Heart left ventricle (tissue), 16 donors: Measurements from ENCODE around the gene ZNF212. TPM values are rescaled to one million over a fixed set of nuclear protein-coding genes. Genes with fewer than 3 reads are reported as not detected.
A peak's percentile ranks its signal among the peaks of the same experiment; 100 is the strongest.

Source experiments
- ATAC-seq, 4 donors: fragments of 200-7000 bp; cut with Tn5 transposase; one replicate each; pipeline ENCODE4 v1.9.1; 2020 to 2022; ENCODE audit warnings: moderate library complexity in 4 of 4, mild to moderate bottlenecking in 3 of 4, moderate number of reproducible peaks in 1 of 4
- DNase-seq, 5 donors: peaks; one replicate each; pipeline ENCODE4 v3.0.0-alpha.2; 2020
- H3K27ac ChIP-seq, 12 donors: fragments of 200-600 bp; sonication (generic) in 4 of 12; one replicate each; pipeline versions ENCODE4 v1.5.0 to v1.8.0; 2016 to 2022; ENCODE audit warnings: mild to moderate bottlenecking in 2 of 12
- H3K27me3 ChIP-seq, 9 donors: fragments of 200-600 bp; sonication (generic) in 2 of 9; one replicate each; pipeline versions ENCODE4 v1.5.1 to v1.8.0; 2016 to 2022; ENCODE audit warnings: mild to moderate bottlenecking in 3 of 9
- H3K36me3 ChIP-seq, 9 donors: fragments of 200-600 bp; sonication (generic) in 2 of 9; one replicate each; pipeline versions ENCODE4 v1.5.0 to v1.8.0; 2018 to 2022; ENCODE audit warnings: mild to moderate bottlenecking in 2 of 9
- H3K4me1 ChIP-seq, 12 donors: fragments of 200-600 bp; sonication (generic) in 4 of 12; one replicate each; pipeline versions ENCODE4 v1.5.0 to v1.8.0; 2016 to 2022; ENCODE audit warnings: mild to moderate bottlenecking in 3 of 12
- H3K4me3 ChIP-seq, 12 donors: fragments of 200-600 bp; sonication (generic) in 4 of 12; one replicate each; pipeline versions ENCODE4 v1.5.0 to v1.8.0; 2017 to 2022; ENCODE audit warnings: mild to moderate bottlenecking in 9 of 12, moderate library complexity in 4 of 12
- H3K9me3 ChIP-seq, 12 donors: fragments of 200-600 bp; sonication (generic) in 4 of 12; one replicate each; pipeline versions ENCODE4 v1.5.0 to v1.8.0; 2016 to 2022; ENCODE audit warnings: mild to moderate bottlenecking in 1 of 12
- CTCF ChIP-seq, 12 donors: fragments of 200-600 bp; sonication (generic) in 4 of 12; IDR thresholded peaks; one replicate each; pipeline versions ENCODE4 v1.5.0 to v1.8.0; 2018 to 2022; ENCODE audit warnings: antibody characterized with exemption in 12 of 12, mild to moderate bottlenecking in 5 of 12
- POLR2A ChIP-seq, 2 donors: fragments of 450-650 bp; IDR thresholded peaks; one replicate each; pipeline ENCODE4 v1.6.1; 2017; ENCODE audit warnings: antibody characterized with exemption in 2 of 2, mild to moderate bottlenecking in 2 of 2, moderate library complexity in 2 of 2
- WGBS, 4 donors: extraction: QIAGEN DNeasy Blood & Tissue Kit in 2 of 4; methylation state at CpG; one replicate each; pipeline versions ENCODE4 v1.1.5 to v1.1.7; 2013 to 2018; 5-methylcytosine and 5-hydroxymethylcytosine counted together
- intact Hi-C, 10 donors: fragments of 100-400 bp; cut with DNase I; formaldehyde crosslinking; loops; one replicate each; pipeline versions ENCODE4 v1.11.1 to v1.14.2; 2022
- polyA plus RNA-seq, 2 donors: library from polyadenylated mRNA; stranded (reverse); fragments of 200-250 nt; gene quantifications; one replicate each; pipeline ENCODE4 v1.2.3, GENCODE V29; 2013
- total RNA-seq, 9 donors: library from RNA; depleted of rRNA in 2 of 9; stranded (reverse); fragments of >200 nt in 2 of 9; fragmentation: NEBNext Ultra II Directional in 3 of 9; extraction: Animal tissue kit (Norgen Biotek cat#: 25700) in 3 of 9; gene quantifications; one replicate each; pipeline versions ENCODE4 v1.1.0 to v1.2.4, GENCODE V29; 2016 to 2023
- donor health status: ischemic (EF 13 %, LVEDD 7.1; RV severe dilation, severe dysfunction).
- donor health status: healthy with polysubstance abuse.
- donor health status: DM: no; HTN: yes; CAD: no.
- donor health status: DM: no; HTN: no; CAD: no.
- donor health status: ischemic (EF 25% LVEDD 6.9; RV normal size, moderate dysfunction).
- donor health status: ischemic (EF 25% LVEDD 5.7; RV mildly dilated, moderate dysfunction).
- donor health status: healthy.
- donor health status: DM: yes; HTN: yes; CAD: no.
- donor health status: ischemic (EF 35%, LVEDD 5.7; RV mildly dilated, moderate dysfunction).
- donor health status: nonischemic (EF 11% LVEDD 7.7; RV severe dilation, severe dysfunction).
- donor health status: DM: yes; HTN: yes; CAD: no.
- donor health status: PGD.
- donor health status: ischemic (EF 29% LVEDD 5.4; RV normal size, mild dysfunction).
- donor health status: nonischemic (EF 23%, LVEDD 6.1; RV moderate dilation, normal function).

ZNF212 gene
- total and polyA plus RNA-seq, 11 donors, result 3.4 to 6.3 (median 4.3) TPM

GRCh38 chr7:149291036-149291780 lies 51.8 kb downstream of the ZNF212 start:
- ATAC-seq (peak in 2 of 4 donors; percentile 61 to 66), DNase-seq (no peak)
- Histone ChIP-seq H3K27ac (no peak overlapping the region), H3K4me1 (peaks cover 0 to 13% (median 1%) of the 10 kb centered on the region in 12 donors), H3K4me3 (no peak overlapping the region), H3K9me3 (no peaks in the 10 kb centered on the region), H3K36me3 (peaks cover 0 to 21% (median 4%) of the 10 kb centered on the region in 9 donors), H3K27me3 (no peaks in the 10 kb centered on the region)
- 81 to 85% (median 82%) methylated on average over 10 to 13 of the region's 13 CpGs for WGBS, 4 donors
- TF ChIP-seq POLR2A (IDR thresholded peaks at IDR 0.05) (no peak), CTCF (IDR thresholded peaks at IDR 0.05) (no peak)
- intact Hi-C loops, result no loop called here

- intact Hi-C loops, result no loop called here
- TF ChIP-seq POLR2A (IDR thresholded peaks at IDR 0.05) (no peak), CTCF (IDR thresholded peaks at IDR 0.05) (no peak)
- Histone ChIP-seq H3K4me3 (no peak overlapping the region), H3K27me3 (no peaks in the 10 kb centered on the region), H3K27ac (no peak overlapping the region), H3K36me3 (peaks cover 0 to 22% (median 4%) of the 10 kb centered on the region in 9 donors), H3K4me1 (peaks cover 0 to 13% (median 1%) of the 10 kb centered on the region in 12 donors), H3K9me3 (no peaks in the 10 kb centered on the region)
- DNase-seq (no peak), ATAC-seq (no peak)
- 83 to 88% (median 85%) methylated on average over 16 of the region's 16 CpGs for WGBS, 4 donors
These were observed 52.5 kb downstream of the ZNF212 start for GRCh38 chr7:149291781-149292461.

- Histone ChIP-seq H3K36me3 (peaks cover 0 to 22% (median 4%) of the 10 kb centered on the region in 9 donors), H3K4me3 (no peak overlapping the region), H3K27me3 (no peaks in the 10 kb centered on the region), H3K4me1 (peaks cover 0 to 13% (median 1%) of the 10 kb centered on the region in 12 donors), H3K27ac (no peak overlapping the region), H3K9me3 (no peaks in the 10 kb centered on the region)
- DNase-seq, result no peak
- intact Hi-C loops, result no loop called here
- no peak for TF ChIP-seq POLR2A (IDR thresholded peaks at IDR 0.05)
- TF ChIP-seq CTCF (IDR thresholded peaks at IDR 0.05), result no peak
- no peak for ATAC-seq
- 78 to 84% (median 80%) methylated on average over 9 of the region's 9 CpGs for WGBS, 4 donors
These were observed 53.0 kb downstream of the ZNF212 start for GRCh38 chr7:149292462-149292823.

GRCh38 chr7:149293338-149293737 lies 53.9 kb downstream of the ZNF212 start:
- H3K27me3 ChIP-seq, result no peaks in the 10 kb centered on the region
- intact Hi-C loops, result no loop called here
- ATAC-seq (no peak), DNase-seq (no peak)
- WGBS, 4 donors, result 92 to 99% (median 95%) methylated on average over 4 to 9 of the region's 9 CpGs
- peaks cover 0 to 21% (median 4%) of the 10 kb centered on the region in 9 donors for H3K36me3 ChIP-seq
- no peak overlapping the region for H3K4me3 ChIP-seq
- no peaks in the 10 kb centered on the region for H3K9me3 ChIP-seq
- H3K27ac ChIP-seq, result no peak overlapping the region
- TF ChIP-seq CTCF (IDR thresholded peaks at IDR 0.05) (no peak), POLR2A (IDR thresholded peaks at IDR 0.05) (no peak)
- peaks cover 0 to 13% (median 1%) of the 10 kb centered on the region in 12 donors for H3K4me1 ChIP-seq
